Left colon (tissue), 2 donors: Measurements from ENCODE around the gene SLC27A5. TPM values are rescaled to one million over a fixed set of nuclear protein-coding genes. Genes with fewer than 3 reads are reported as not detected.
"Not testable (repeated sequence)": the region's sequence is repeated elsewhere in the genome, so short reads cannot be mapped to it uniquely, and the experiment has no call there.

ENCODE experiments used
- ATAC-seq: fragments of 200-7000 bp; cut with Tn5 transposase; one replicate; pipeline ENCODE4 v1.9.1; 2020; ENCODE audit warnings: mild to moderate bottlenecking, moderate library complexity
- DNase-seq, 2 donors: peaks; one replicate each; pipeline ENCODE4 v3.0.0-alpha.2; 2020
- intact Hi-C, 2 donors: fragments of 100-400 bp; cut with DNase I in 1 of 2; cut with micrococcal nuclease in 1 of 2; formaldehyde crosslinking; loops; one replicate each; pipeline versions ENCODE4 v1.11.2 to v1.14.0; 2022; cut with DNase I, micrococcal nuclease
- total RNA-seq, 2 donors: library from RNA; stranded (reverse); fragmentation: NEBNext Ultra II Directional; extraction: Animal tissue kit (Norgen Biotek cat#: 25700); gene quantifications; one replicate each; pipeline ENCODE4 v1.2.1, GENCODE V29; 2021
- donor health status: DM: no; HTN: no; CAD: no.
- donor health status: DM: yes; HTN: yes; CAD: no.

SLC27A5 gene
- total RNA-seq, 2 donors from 2014 or later: 2.8 to 4.6 TPM

GRCh38 chr19:58551577-58552471, 40.0 kb upstream of the SLC27A5 start:
- DNase-seq: no peak
- no peak for ATAC-seq
- intact Hi-C loops: no loop called here

GRCh38 chr19:58551123-58551497, 39.3 kb upstream of the SLC27A5 start:
- DNase-seq: no peak
- intact Hi-C loops: no loop called here
- no peak for ATAC-seq

DNA sequence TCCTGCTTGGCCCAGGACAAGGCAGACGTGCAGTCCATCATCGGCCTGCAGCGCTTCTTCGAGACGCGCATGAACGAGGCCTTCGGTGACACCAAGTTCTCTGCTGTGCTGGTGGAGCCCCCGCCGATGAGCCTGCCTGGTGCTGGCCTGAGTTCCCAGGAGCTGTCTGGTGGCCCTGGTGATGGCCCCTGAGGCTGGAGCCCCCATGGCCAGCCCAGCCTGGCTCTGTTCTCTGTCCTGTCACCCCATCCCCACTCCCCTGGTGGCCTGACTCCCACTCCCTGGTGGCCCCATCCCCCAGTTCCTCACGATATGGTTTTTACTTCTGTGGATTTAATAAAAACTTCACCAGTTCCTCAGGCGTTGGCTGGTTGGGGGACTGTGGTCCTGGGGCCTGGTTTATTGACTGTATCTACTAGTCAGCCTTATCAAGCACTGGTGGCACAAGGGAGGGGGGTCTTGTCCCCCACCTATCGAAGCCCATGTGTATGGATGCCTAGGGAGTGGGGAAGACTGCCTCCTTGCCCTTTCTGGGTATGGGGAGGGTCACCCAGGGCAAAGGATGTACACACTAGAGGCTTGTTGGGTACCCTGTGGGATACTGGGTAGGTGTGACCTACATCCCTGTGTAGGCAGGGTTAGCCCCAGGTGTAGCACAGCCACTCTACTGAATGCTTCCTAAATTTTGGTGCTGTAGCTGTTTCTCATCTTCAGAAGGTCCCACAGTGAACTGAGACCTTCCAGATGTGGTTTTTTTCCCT, 38.8 kb upstream of the SLC27A5 start:
- ATAC-seq (no peak), DNase-seq (no peak)
- intact Hi-C loops: no loop called here

GRCh38 chr19:58549664-58550361, 38.0 kb upstream of the SLC27A5 start:
- ATAC-seq (no peak), DNase-seq (no peak)
- intact Hi-C loops: no loop called here

DNA sequence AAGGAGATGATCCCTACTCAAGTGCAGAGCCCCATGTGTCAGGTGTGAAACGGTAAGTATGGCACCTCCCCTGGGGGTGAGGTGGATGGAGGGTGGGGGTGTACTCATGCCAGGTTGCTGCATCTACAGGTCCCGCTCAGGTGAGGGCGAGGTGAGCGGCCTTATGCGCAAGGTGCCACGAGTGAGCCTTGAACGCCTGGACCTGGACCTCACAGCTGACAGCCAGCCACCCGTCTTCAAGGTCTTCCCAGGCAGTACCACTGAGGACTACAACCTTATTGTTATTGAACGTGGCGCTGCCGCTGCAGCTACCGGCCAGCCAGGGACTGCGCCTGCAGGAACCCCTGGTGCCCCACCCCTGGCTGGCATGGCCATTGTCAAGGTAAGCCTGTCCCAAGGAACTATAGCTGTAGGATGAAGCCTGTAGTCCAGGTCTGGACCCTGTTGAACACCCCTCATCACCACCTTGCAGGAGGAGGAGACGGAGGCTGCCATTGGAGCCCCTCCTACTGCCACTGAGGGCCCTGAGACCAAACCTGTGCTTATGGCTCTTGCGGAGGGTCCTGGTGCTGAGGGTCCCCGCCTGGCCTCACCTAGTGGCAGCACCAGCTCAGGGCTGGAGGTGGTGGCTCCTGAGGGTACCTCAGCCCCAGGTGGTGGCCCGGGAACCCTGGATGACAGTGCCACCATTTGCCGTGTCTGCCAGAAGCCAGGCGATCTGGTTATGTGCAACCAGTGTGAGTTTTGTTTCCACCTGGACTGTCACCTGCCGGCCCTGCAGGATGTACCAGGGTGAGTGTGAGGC, 37.3 kb upstream of the SLC27A5 start:
- ATAC-seq: no peak
- intact Hi-C loops: no loop called here
- no peak for DNase-seq

DNA sequence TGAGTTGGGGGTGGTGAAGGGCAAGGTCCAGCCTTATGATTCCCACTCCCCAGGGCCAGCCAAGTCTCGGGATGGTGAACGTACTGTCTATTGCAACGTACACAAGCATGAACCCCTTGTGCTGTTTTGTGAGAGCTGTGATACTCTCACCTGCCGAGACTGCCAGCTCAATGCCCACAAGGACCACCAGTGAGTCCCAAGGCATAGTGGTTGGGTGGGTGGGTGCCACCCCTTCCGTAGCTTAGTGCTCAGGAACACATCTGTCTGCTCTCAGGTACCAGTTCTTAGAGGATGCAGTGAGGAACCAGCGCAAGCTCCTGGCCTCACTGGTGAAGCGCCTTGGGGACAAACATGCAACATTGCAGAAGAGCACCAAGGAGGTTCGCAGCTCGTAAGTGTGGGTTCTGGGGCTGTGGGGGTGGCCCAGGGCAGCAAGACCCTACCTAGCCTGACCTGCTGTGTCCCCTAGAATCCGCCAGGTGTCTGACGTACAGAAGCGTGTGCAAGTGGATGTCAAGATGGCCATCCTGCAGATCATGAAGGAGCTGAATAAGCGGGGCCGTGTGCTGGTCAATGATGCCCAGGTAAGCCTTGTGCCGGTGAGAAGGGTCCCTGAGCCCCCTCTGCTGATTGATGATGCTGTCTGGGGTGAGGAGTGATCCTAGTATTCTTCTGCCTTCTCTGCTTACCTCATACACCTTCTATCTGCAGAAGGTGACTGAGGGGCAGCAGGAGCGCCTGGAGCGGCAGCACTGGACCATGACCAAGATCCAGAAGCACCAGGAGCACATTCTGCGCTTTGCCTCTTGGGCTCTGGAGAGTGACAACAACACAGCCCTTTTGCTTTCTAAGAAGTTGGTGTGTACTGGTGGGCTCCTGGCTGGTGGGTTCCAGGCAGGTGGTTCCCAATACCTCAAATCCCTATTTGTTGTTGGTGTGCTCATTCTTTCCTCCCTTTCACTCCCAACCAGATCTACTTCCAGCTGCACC, 35.8 kb upstream of the SLC27A5 start:
- ATAC-seq (no peak), DNase-seq (no peak)
- intact Hi-C loops: no loop called here

GRCh38 chr19:58546019-58546530, 34.3 kb upstream of the SLC27A5 start:
- intact Hi-C loops: no loop called here
- ATAC-seq (no peak), DNase-seq (no peak)

- ATAC-seq: no peak
- intact Hi-C loops: no loop called here
- no peak for DNase-seq
Observed at GRCh38 chr19:58545286-58546018, 33.7 kb upstream of the SLC27A5 start.

DNA sequence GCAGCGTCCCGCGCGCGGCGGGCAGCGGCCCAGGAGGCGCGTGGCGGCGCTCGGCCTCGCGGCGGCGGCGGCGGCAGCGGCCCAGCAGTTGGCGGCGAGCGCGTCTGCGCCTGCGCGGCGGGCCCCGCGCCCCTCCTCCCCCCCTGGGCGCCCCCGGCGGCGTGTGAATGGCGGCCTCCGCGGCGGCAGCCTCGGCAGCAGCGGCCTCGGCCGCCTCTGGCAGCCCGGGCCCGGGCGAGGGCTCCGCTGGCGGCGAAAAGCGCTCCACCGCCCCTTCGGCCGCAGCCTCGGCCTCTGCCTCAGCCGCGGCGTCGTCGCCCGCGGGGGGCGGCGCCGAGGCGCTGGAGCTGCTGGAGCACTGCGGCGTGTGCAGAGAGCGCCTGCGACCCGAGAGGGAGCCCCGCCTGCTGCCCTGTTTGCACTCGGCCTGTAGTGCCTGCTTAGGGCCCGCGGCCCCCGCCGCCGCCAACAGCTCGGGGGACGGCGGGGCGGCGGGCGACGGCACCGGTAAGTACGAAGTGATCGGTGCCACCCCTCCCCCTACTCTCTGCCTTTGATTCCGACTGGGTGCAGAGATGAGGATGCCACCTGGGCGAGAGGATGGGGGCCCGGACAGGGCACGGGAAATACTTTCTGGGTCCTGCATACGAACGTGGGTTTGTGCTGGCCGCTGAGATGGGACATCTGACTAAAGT, 32.9 kb upstream of the SLC27A5 start:
- peak in 1 of 2 donors; percentile 53 for DNase-seq
- peak; percentile 32 for ATAC-seq
- intact Hi-C loops: no loop called here

- intact Hi-C loops: no loop called here
- ATAC-seq (peak; percentile 91), DNase-seq (peak; percentile 98 to 99)
Observed at GRCh38 chr19:58543826-58544590, 32.2 kb upstream of the SLC27A5 start, which contains the start of gene TRIM28. Gene TRIM28, plus strand, starts transcription at chr19:58544064. Its CDS starts 694 bp downstream, at chr19:58544758.

GRCh38 chr19:58542641-58543372, 31.0 kb upstream of the SLC27A5 start:
- ATAC-seq, DNase-seq, intact Hi-C loops: not testable (repeated sequence)

DNA sequence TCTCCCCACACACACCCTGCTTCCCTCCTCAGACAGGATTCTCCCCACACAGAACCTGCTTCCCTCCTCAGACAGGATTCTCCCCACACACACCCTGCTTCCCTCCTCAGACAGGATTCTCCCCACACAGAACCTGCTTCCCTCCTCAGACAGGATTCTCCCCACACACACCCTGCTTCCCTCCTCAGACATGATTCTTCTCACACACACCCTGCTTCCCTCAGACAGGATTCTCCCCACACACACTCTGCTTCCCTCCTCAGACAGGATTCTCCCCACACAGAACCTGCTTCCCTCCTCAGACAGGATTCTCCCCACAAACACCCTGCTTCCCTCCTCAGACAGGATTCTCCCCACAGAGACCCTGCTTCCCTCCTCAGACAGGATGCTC, 27.4 kb upstream of the SLC27A5 start:
- ATAC-seq, intact Hi-C loops, DNase-seq: not testable (repeated sequence)

GRCh38 chr19:58538257-58539168, 26.7 kb upstream of the SLC27A5 start:
- intact Hi-C loops: no loop called here
- peak; percentile 81 for ATAC-seq
- no peak for DNase-seq
